ENCODE results near the gene RHOF.

DNA sequence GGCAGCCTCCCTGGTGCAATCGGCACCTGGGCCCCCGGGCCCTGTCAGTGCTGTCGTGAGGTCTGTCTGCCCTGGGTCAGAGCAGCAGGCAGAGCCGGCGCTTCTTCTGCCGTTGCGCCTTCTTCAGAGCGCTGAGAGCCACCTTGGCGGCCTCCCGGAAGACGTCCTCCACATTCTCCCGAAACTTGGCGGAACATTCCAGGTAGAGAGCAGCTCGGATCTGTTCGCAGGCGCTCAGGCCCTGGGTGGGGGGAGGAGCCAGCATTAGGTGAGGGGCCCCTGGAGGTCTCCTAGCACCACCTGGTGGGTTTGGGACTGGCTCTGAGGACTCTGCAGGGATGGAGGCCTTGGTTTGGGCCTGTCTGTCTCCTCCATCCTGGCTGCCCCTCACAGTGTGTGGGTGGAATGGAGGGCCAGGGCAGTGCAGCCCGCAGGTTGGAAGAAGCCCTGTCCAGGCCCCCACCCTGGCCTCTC is 14.0 kb downstream of the RHOF start:
- no peak for TF ChIP-seq CTCF (IDR thresholded peaks at IDR 0.05)
- no peak for TF ChIP-seq ZFX (IDR thresholded peaks at IDR 0.05; ENCODE audit: borderline replicate concordance)

All from 22Rv1 (cell line).